ENCODE data around the gene LHFPL3.

LHFPL3 gene

DNA sequence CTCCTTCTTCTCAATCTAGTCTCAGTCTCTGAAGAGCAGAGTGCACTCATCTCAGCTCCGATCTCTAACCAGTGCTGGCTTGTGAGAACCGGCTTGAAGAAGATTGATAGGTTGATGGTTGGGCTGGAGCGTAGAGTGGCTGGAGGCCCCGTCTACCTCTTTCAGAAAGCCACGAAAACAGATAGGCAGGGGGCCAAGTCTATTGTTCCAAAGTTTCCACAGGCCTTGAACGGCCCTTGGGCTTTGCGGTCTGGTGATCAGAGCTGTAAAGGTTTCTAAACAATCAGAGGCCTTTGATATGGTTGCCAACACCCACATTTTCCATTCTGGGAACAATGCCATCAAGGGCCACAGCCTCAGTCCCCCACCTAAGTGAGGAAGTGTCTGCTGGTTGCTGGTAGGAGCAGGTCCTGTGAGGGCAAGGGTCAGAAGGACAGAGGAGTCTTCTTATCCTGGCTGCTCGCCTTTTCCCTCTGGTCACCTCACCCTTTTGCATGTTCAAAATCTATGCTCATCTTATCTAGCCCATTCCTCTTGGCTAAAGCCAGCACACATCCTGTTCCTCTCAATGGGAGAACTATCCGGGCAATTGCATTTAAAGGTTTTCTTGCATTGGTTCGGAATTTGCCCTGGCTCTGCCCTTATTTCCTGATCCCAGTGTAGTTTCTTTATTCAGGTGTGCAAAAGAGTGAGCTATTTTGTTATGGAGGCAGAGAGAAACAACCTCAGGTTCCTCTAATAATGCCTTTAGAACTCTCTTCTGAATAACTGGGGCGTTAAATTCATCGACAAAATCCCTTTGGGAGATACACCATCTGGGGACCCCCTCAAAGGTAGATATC lies 615.3 kb downstream of the LHFPL3 start:
- DNase-seq = peak; percentile 67

- DNase-seq = no peak
Observed at GRCh38 chr7:104945599-104945956, 617.2 kb downstream of the LHFPL3 start.

GRCh38 chr7:104946338-104946737 lies 617.9 kb downstream of the LHFPL3 start:
- no peak for DNase-seq

- DNase-seq = no peak
Observed at GRCh38 chr7:104950006-104950405, 621.6 kb downstream of the LHFPL3 start.

GRCh38 chr7:104950754-104951153 lies 622.4 kb downstream of the LHFPL3 start:
- no peak for DNase-seq

GRCh38 chr7:104951546-104951945 lies 623.1 kb downstream of the LHFPL3 start:
- peak; percentile 69 for DNase-seq

DNA sequence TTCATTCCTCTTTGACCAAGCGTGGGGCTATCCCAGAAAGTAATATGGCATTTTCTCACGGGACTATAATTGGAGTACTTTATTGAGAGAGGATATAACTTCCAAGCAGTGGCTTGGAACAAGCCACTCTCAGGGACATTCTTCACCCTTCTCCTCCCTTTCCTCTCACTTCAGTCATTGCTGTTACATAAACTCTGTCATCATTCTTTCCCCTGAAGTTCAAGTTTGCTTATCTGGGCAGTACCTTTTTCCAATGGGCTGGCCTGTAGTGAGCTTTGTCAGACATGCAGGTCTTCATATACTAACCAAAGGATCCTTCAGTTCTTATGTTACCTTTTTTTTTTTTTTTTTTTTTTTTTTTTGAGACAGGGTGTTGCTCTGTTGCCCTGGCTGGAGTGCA lies 626.9 kb downstream of the LHFPL3 start:
- DNase-seq = no peak
